Hepatocyte (in vitro differentiated cells): Measurements from ENCODE around the gene TOP3B. TPM values are rescaled to one million over a fixed set of nuclear protein-coding genes. Genes with fewer than 3 reads are reported as not detected.

Experiments used
- DNase-seq: peaks from one replicate; pipeline ENCODE4 v3.0.0-alpha.2; 2016; ENCODE audit warnings: low spot score
- H2AFZ ChIP-seq: fragments of 200-600 bp; sonication (generic); 2 replicates; pipeline ENCODE4 v1.6.0; 2016; ENCODE audit warnings: antibody characterized with exemption, mild to moderate bottlenecking
- H3K27ac ChIP-seq: fragments of 200-600 bp; sonication (generic); 2 replicates; pipeline ENCODE4 v1.5.1; 2016; ENCODE audit warnings: mild to moderate bottlenecking
- H3K27me3 ChIP-seq: fragments of 200-600 bp; sonication (generic); 2 replicates; pipeline ENCODE4 v1.6.1; 2016
- H3K36me3 ChIP-seq: fragments of 200-600 bp; sonication (generic); replicated peaks from 2 replicates; pipeline ENCODE4 v1.5.1; 2016; ENCODE audit warnings: low read depth; ENCODE audit not compliant: insufficient read depth
- H3K4me1 ChIP-seq: fragments of 200-600 bp; sonication (generic); 2 replicates; pipeline ENCODE4 v1.5.1; 2016; ENCODE audit warnings: mild to moderate bottlenecking, moderate library complexity; ENCODE audit not compliant: insufficient read depth
- H3K4me2 ChIP-seq: fragments of 200-600 bp; sonication (generic); 2 replicates; pipeline ENCODE4 v1.6.0; 2016
- H3K4me3 ChIP-seq: fragments of 200-600 bp; sonication (generic); 2 replicates; pipeline ENCODE4 v1.5.1; 2016; ENCODE audit warnings: mild to moderate bottlenecking
- H3K79me2 ChIP-seq: fragments of 200-600 bp; sonication (generic); 2 replicates; pipeline ENCODE4 v1.6.0; 2017; ENCODE audit warnings: mild to moderate bottlenecking
- H3K9me2 ChIP-seq: fragments of 200-600 bp; sonication (generic); replicated peaks from 2 replicates; pipeline ENCODE4 v1.6.0; 2017; ENCODE audit warnings: mild to moderate bottlenecking; ENCODE audit not compliant: insufficient read depth
- H3K9me3 ChIP-seq: fragments of 200-600 bp; sonication (generic); 2 replicates; pipeline ENCODE4 v1.5.1; 2016; ENCODE audit warnings: low read depth, mild to moderate bottlenecking
- H4K20me1 ChIP-seq: fragments of 200-600 bp; sonication (generic); 2 replicates; pipeline ENCODE4 v1.6.0; 2016; ENCODE audit warnings: mild to moderate bottlenecking; ENCODE audit not compliant: insufficient read depth, poor library complexity, severe bottlenecking
- CTCF ChIP-seq: fragments of 200-600 bp; sonication (generic); IDR thresholded peaks from 2 replicates; pipeline ENCODE4 v1.5.1; 2016; ENCODE audit warnings: antibody characterized with exemption, mild to moderate bottlenecking; ENCODE audit not compliant: poor library complexity
- EZH2 ChIP-seq: fragments of 200-600 bp; sonication (generic); IDR thresholded peaks from 2 replicates; pipeline ENCODE4 v1.6.1; 2016; ENCODE audit warnings: antibody characterized with exemption, mild to moderate bottlenecking, borderline replicate concordance
- EZH2phosphoT487 ChIP-seq: fragments of 200-600 bp; sonication (generic); IDR thresholded peaks from one replicate; pipeline ENCODE4 v1.6.1; 2018; ENCODE audit warnings: antibody characterized with exemption, mild to moderate bottlenecking, low read depth, moderate library complexity; ENCODE audit not compliant: unreplicated experiment, severe bottlenecking
- WGBS: methylation state at CpG from one replicate; pipeline ENCODE4 v1.1.6; 2016; ENCODE audit warnings: low lambda C conversion rate; ENCODE audit errors: missing lambda C conversion rate; 5-methylcytosine and 5-hydroxymethylcytosine counted together
- polyA plus RNA-seq: library from polyadenylated mRNA; unstranded; fragments of >200 nt; fragmentation: Nextera tagmentation; extraction: Ambion mirVana; gene quantifications from 2 replicates; pipeline ENCODE4 v1.2.1, GENCODE V29; 2016
- total RNA-seq: library from RNA; depleted of rRNA; stranded (reverse); fragments of >200 nt; gene quantifications from 2 replicates; pipeline ENCODE4 v1.2.3, GENCODE V29; 2014

The TOP3B gene
- total and polyA plus RNA-seq, 2 experiments from 2014 or later, result 26.6 to 30.8 TPM

- no peak overlapping the region for H2AFZ ChIP-seq
- no peaks in the 10 kb centered on the region for H3K36me3 ChIP-seq
- H3K9me2 ChIP-seq, result no peaks in the 10 kb centered on the region
- no peaks in the 10 kb centered on the region for H4K20me1 ChIP-seq
- no peak for DNase-seq
- 96% methylated on average over 5 of the region's 5 CpGs for WGBS
- no peaks in the 10 kb centered on the region for H3K27me3 ChIP-seq
- H3K9me3 ChIP-seq, result no peaks in the 10 kb centered on the region
- no peaks in the 10 kb centered on the region for H3K4me1 ChIP-seq
- no peaks in the 10 kb centered on the region for H3K79me2 ChIP-seq
- no peak overlapping the region for H3K4me2 ChIP-seq
- no peak for TF ChIP-seq EZH2
- no peak for TF ChIP-seq CTCF
- no peak for TF ChIP-seq EZH2phosphoT487
- H3K27ac ChIP-seq, result no peak overlapping the region
- H3K4me3 ChIP-seq, result no peak overlapping the region
Observed at GRCh38 chr22:21968452-21969129, 14.0 kb downstream of the TOP3B start.

GRCh38 chr22:21967693-21968271 lies 14.8 kb downstream of the TOP3B start:
- Histone ChIP-seq H2AFZ (no peak overlapping the region), H3K36me3 (no peaks in the 10 kb centered on the region), H3K4me2 (no peak overlapping the region), H3K9me2 (no peaks in the 10 kb centered on the region), H3K27ac (no peak overlapping the region), H3K4me3 (no peak overlapping the region), H3K9me3 (no peaks in the 10 kb centered on the region), H4K20me1 (no peaks in the 10 kb centered on the region), H3K79me2 (no peaks in the 10 kb centered on the region), H3K4me1 (no peaks in the 10 kb centered on the region), H3K27me3 (no peaks in the 10 kb centered on the region)
- WGBS, result 96% methylated on average over 7 of the region's 7 CpGs
- TF ChIP-seq CTCF (no peak), EZH2 (no peak), EZH2phosphoT487 (no peak)
- no peak for DNase-seq

GRCh38 chr22:21966643-21967516 lies 15.7 kb downstream of the TOP3B start:
- H3K27me3 ChIP-seq, result no peaks in the 10 kb centered on the region
- no peak for DNase-seq
- H3K4me1 ChIP-seq, result no peaks in the 10 kb centered on the region
- H3K79me2 ChIP-seq, result no peaks in the 10 kb centered on the region
- H3K27ac ChIP-seq, result no peak overlapping the region
- H2AFZ ChIP-seq, result no peak overlapping the region
- H3K9me3 ChIP-seq, result no peaks in the 10 kb centered on the region
- 96% methylated on average over 16 of the region's 16 CpGs for WGBS
- TF ChIP-seq EZH2phosphoT487, result no peak
- TF ChIP-seq CTCF, result no peak
- TF ChIP-seq EZH2, result no peak
- H3K36me3 ChIP-seq, result no peaks in the 10 kb centered on the region
- H4K20me1 ChIP-seq, result no peaks in the 10 kb centered on the region
- H3K4me3 ChIP-seq, result no peak overlapping the region
- no peaks in the 10 kb centered on the region for H3K9me2 ChIP-seq
- no peak overlapping the region for H3K4me2 ChIP-seq
